GM18499 (cell line): Measurements from ENCODE around the gene PRMT2.
"Not testable (repeated sequence)": the region's sequence is repeated elsewhere in the genome, so short reads cannot be mapped to it uniquely, and the experiment has no call there.

ENCODE experiments used
- ATAC-seq: cut with Tn5 transposase; IDR thresholded peaks from one replicate; pipeline ENCODE4 v1.9.1; 2021; ENCODE audit warnings: moderate number of reproducible peaks; ENCODE audit not compliant: insufficient read depth, unreplicated experiment

Gene PRMT2

DNA sequence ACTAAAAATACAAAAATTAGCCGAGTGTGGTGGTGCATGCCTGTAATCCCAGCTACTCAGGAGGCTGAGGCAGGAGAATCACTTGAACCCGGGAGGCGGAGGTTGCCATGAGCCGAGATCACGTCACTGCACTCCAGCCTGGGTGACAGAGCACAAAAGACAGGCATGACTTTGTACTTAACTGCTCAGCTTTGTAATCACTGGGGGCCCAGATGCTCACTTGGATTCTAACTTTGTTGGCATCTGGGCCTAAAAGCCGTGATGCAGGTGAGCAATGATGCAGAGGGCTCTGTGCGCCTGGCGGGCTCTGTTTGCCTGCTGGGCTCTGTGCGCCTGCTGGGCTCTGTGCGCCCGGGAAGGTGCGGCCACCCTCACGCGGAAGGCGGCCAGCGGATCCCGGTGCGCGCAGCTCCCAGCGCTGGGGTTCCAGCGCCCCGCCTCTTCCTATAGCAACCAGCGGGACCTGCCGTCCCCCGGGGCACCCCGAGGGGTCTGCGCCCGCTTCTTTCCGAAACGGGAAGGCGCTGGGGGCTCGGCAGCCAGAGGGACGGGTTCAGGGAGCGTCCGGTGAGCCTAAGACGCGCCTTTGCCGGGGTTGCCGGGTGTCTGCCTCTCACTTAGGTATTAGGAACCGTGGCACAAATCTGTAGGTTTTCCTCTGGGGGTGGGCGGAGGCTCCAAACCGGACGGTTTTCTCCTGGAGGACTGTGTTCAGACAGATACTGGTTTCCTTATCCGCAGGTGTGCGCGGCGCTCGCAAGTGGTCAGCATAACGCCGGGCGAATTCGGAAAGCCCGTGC lies 31.7 kb downstream of the PRMT2 start:
- no peak for ATAC-seq

DNA sequence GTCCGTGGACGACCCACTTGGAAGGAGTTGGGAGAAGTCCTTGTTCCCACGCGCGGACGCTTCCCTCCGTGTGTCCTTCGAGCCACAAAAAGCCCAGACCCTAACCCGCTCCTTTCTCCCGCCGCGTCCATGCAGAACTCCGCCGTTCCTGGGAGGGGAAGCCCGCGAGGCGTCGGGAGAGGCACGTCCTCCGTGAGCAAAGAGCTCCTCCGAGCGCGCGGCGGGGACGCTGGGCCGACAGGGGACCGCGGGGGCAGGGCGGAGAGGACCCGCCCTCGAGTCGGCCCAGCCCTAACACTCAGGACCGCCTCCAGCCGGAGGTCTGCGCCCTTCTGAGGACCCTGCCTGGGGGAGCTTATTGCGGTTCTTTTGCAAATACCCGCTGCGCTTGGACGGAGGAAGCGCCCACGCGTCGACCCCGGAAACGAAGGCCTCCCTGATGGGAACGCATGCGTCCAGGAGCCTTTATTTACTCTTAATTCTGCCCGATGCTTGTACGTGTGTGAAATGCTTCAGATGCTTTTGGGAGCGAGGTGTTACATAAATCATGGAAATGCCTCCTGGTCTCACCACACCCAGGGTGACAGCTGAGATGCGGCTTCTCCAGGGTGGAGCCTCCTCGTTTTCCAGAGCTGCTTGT lies 32.4 kb downstream of the PRMT2 start:
- no peak for ATAC-seq

DNA sequence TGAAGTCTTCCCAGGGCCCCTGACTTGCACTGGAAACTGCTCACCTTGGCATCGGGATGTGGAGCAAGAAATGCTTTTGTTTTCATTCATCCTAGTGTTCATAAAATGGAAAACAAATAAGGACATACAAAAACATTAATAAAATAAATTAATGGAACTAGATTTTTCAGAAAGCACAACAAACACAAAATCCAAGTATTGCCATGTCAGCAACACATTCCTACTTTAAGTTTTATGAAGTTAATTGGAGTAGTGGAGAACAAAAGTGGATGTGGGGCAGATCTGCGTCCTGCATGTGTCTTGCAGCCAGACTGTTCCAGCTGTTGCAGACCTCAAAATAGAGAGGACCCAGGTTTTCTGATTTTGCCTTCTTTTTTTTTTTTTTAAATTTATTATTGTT lies 32.9 kb downstream of the PRMT2 start:
- no peak for ATAC-seq

DNA sequence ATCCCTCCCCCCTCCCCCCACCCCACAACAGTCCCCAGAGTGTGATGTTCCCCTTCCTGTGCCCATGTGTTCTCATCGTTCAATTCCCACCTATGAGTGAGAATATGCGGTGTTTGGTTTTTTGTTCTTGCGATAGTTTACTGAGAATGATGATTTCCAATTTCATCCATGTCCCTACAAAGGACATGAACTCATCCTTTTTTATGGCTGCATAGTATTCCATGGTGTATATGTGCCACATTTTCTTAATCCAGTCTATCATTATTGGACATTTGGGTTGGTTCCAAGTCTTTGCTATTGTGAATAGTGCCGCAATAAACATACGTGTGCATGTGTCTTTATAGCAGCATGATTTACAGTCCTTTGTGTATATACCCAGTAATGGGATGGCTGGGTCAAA lies 33.4 kb downstream of the PRMT2 start:
- ATAC-seq = not testable (repeated sequence)

DNA sequence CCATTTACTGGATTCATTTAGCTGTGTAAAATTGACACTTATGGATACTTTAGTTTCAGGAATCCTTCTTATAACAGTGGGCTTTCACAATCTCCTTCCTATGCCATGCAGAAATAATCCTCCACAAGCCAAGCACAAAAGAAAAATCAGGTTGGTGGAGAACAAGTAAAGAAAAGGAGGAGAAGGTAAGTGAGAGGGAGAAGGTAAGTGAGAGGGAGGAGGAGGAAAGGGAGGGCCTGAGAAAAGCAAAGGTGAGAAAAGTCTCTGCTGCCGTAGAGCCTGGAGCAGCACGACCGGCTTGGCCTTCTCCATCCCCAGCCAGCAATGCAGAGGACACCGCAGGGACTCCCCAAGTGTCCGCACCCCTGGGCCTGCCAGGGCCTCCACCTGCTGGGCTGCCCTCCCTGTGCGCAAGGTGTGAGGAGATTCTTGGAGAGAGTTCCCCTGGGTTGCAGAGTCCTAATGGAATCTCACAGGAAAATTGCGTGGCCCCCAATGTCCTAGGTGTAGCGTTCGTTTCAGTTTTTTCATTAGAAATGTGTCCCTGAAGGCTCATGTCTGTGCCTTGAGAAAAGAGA lies 39.0 kb downstream of the PRMT2 start:
- ATAC-seq = no peak

DNA sequence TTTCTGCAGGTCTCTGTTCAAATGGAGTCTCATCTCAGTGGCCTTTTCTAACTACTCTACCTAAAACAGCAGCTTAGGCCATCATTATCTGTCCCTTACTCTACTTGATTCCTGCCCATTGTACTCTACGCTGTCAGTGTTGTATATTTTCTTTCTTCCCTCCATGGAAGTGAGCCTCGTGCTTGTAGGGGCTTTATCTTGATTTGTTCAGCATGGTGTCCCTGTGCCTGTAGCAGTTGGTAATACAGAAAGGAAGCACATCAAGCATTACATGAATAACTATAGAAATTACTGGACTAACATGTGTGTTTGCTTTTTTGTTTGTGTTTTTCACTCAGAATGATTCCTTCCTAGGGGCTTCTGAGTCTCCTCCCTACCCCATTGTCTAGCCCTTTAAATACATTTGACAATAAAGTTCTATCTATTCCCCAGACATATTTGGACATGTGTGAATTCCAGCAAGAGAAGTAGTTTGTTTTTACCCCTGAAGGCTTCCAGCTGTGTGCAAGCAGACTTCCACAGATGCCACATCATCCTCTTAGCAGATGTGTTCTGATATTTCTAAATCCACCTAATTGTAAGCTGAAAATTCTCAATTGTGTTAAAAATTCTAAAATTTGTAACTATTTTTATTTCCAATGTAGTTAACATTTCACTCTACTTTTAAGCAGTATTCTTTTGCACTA lies 40.3 kb downstream of the PRMT2 start:
- no peak for ATAC-seq

DNA sequence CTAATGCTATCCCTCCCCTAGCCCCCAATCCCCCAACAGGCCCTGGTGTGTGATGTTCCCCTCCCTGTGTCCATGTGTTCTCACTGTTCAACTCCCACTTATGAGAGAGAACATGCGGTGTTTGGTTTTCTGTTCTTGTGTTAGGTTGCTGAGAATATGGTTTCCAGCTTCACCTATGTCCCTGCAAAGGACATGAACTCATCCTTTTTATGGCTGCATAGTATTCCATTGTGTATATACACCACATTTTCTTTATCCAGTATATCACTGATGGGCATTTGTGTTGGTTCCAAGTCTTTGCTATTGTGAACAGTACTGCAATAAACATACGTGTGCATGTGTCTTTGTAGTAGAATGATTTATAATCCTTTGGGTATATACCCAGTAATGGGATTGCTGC lies 41.1 kb downstream of the PRMT2 start:
- ATAC-seq = not testable (repeated sequence)

DNA sequence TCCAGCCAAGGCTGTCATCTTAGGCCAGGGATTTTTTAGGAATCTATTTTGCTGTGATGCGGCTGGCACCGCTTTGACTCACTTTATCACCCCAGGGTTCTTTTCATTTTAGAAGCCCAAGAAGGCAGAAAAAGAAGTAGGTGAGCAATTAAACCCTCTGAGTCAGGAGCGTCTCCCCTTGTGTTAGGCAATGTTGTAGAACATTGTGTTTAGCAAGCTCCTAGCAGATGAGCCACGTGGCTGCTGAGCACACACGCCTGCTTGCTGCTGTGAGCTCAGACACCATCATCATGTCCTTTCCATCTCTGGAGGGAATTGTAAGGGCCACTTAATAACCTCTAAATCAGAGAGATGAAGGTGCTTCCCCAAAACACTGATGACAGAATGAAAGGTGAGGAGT lies 46.1 kb downstream of the PRMT2 start:
- ATAC-seq = not testable (repeated sequence)

DNA sequence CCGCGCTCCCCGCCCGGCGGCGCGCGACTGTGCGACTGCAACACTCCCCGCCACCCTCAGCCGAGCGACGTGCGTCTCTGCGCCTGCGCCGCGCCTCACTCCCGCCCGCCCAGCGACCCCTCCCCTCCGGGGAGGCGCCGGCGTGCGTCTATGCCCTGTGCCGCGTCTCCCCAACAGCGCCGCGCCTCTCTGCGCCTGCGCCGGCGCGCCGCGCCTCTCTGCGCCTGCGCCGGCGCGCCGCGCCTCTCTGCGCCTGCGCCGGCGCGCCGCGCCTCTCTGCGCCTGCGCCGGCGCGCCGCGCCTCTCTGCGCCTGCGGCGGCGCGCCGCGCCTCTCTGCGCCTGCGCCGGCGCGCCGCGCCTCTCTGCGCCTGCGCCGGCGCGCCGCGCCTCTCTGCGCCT lies 63.2 kb downstream of the PRMT2 start:
- ATAC-seq = not testable (repeated sequence)

DNA sequence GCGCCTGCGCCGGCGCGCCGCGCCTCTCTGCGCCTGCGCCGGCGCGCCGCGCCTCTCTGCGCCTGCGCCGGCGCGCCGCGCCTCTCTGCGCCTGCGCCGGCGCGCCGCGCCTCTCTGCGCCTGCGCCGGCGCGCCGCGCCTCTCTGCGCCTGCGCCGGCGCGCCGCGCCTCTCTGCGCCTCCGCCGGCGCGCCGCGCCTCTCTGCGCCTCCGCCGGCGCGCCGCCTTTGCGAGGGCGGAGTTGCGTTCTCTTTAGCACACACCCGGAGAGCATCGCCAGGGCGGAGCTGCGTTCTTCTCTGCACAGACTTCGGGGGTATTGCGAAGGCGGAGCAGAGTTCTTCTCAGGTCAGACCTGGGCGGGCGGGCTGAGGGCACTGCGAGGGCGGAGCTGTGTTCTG lies 63.6 kb downstream of the PRMT2 start:
- ATAC-seq = not testable (repeated sequence)
